ENCODE measurements around the gene BCL11B. TPM values are rescaled to one million over a fixed set of nuclear protein-coding genes. Genes with fewer than 3 reads are reported as not detected.

Gene BCL11B
- polyA plus RNA-seq, 1 donor from 2014 or later = 0.38 TPM

- Mint-ChIP-seq H3K27me3 (no peaks in the 10 kb centered on the region), H3K4me3 (no peak overlapping the region), H3K27ac (no peak overlapping the region), H3K36me3 (peaks cover 3% of the 10 kb centered on the region), H3K9me3 (peaks cover 0 to 6% (median 0%) of the 10 kb centered on the region in 3 donors), H3K4me1 (no peaks in the 10 kb centered on the region)
Observed at GRCh38 chr14:99134516-99135046, 137.4 kb downstream of the BCL11B start.

GRCh38 chr14:99133636-99134515 is 138.1 kb downstream of the BCL11B start:
- H3K36me3 Mint-ChIP-seq = peaks cover 3% of the 10 kb centered on the region
- no peaks in the 10 kb centered on the region for H3K27me3 Mint-ChIP-seq
- peaks cover 0 to 1% (median 0%) of the 10 kb centered on the region in 3 donors for H3K4me1 Mint-ChIP-seq
- H3K9me3 Mint-ChIP-seq = peaks cover 0 to 7% (median 0%) of the 10 kb centered on the region in 3 donors
- no peak overlapping the region for H3K4me3 Mint-ChIP-seq
- H3K27ac Mint-ChIP-seq = peak overlapping the region in 1 of 3 donors; percentile 63

GRCh38 chr14:99132821-99133635 is 139.0 kb downstream of the BCL11B start:
- Mint-ChIP-seq H3K4me1 (peaks cover 0 to 1% (median 0%) of the 10 kb centered on the region in 3 donors), H3K27ac (no peak overlapping the region), H3K9me3 (peaks cover 3 to 12% (median 6%) of the 10 kb centered on the region in 3 donors), H3K36me3 (peaks cover 3% of the 10 kb centered on the region), H3K27me3 (no peaks in the 10 kb centered on the region), H3K4me3 (no peak overlapping the region)

- H3K9me3 Mint-ChIP-seq = peaks cover 3 to 8% (median 7%) of the 10 kb centered on the region in 3 donors
- no peak overlapping the region for H3K4me3 Mint-ChIP-seq
- peaks cover 3% of the 10 kb centered on the region for H3K36me3 Mint-ChIP-seq
- H3K4me1 Mint-ChIP-seq = peaks cover 0 to 1% (median 0%) of the 10 kb centered on the region in 3 donors
- H3K27ac Mint-ChIP-seq = no peak overlapping the region
- H3K27me3 Mint-ChIP-seq = no peaks in the 10 kb centered on the region
Observed at GRCh38 chr14:99131632-99132271, 140.2 kb downstream of the BCL11B start.

GRCh38 chr14:99129998-99130397 is 142.0 kb downstream of the BCL11B start:
- Mint-ChIP-seq H3K27ac (no peak overlapping the region), H3K36me3 (peaks cover 3% of the 10 kb centered on the region), H3K27me3 (no peaks in the 10 kb centered on the region), H3K4me1 (peaks cover 0 to 1% (median 0%) of the 10 kb centered on the region in 3 donors), H3K4me3 (no peak overlapping the region), H3K9me3 (peaks cover 3 to 8% (median 7%) of the 10 kb centered on the region in 3 donors)

- Mint-ChIP-seq H3K9me3 (peaks cover 3 to 8% (median 7%) of the 10 kb centered on the region in 3 donors), H3K4me1 (peaks cover 0 to 1% (median 0%) of the 10 kb centered on the region in 3 donors), H3K27ac (no peak overlapping the region), H3K36me3 (peaks cover 3% of the 10 kb centered on the region), H3K27me3 (no peaks in the 10 kb centered on the region), H3K4me3 (no peak overlapping the region)
Observed at GRCh38 chr14:99129211-99129696, 142.7 kb downstream of the BCL11B start.

GRCh38 chr14:99128185-99128584 is 143.8 kb downstream of the BCL11B start:
- H3K36me3 Mint-ChIP-seq = peaks cover 3% of the 10 kb centered on the region
- H3K9me3 Mint-ChIP-seq = peaks cover 3 to 8% (median 7%) of the 10 kb centered on the region in 3 donors
- H3K27ac Mint-ChIP-seq = no peak overlapping the region
- no peak overlapping the region for H3K4me3 Mint-ChIP-seq
- peaks cover 0 to 1% (median 0%) of the 10 kb centered on the region in 3 donors for H3K4me1 Mint-ChIP-seq
- H3K27me3 Mint-ChIP-seq = no peaks in the 10 kb centered on the region

GRCh38 chr14:99127651-99128167 is 144.3 kb downstream of the BCL11B start:
- peaks cover 0 to 1% (median 0%) of the 10 kb centered on the region in 3 donors for H3K4me1 Mint-ChIP-seq
- no peak overlapping the region for H3K4me3 Mint-ChIP-seq
- H3K27me3 Mint-ChIP-seq = no peaks in the 10 kb centered on the region
- H3K9me3 Mint-ChIP-seq = peaks cover 3 to 8% (median 7%) of the 10 kb centered on the region in 3 donors
- no peak overlapping the region for H3K27ac Mint-ChIP-seq
- peaks cover under 1% of the 10 kb centered on the region for H3K36me3 Mint-ChIP-seq

GRCh38 chr14:99125616-99126431 is 146.2 kb downstream of the BCL11B start:
- Mint-ChIP-seq H3K27ac (no peak overlapping the region), H3K9me3 (peaks cover 3 to 8% (median 7%) of the 10 kb centered on the region in 3 donors), H3K4me1 (peaks cover 0 to 1% (median 0%) of the 10 kb centered on the region in 3 donors)

GRCh38 chr14:99125113-99125512 is 146.9 kb downstream of the BCL11B start:
- Mint-ChIP-seq H3K4me3 (no peak overlapping the region), H3K9me3 (peaks cover 3 to 8% (median 7%) of the 10 kb centered on the region in 3 donors), H3K27me3 (no peaks in the 10 kb centered on the region), H3K4me1 (peaks cover 0 to 1% (median 0%) of the 10 kb centered on the region in 3 donors), H3K27ac (no peak overlapping the region), H3K36me3 (no peaks in the 10 kb centered on the region)

More at GRCh38 chr14:99125616-99126431, 146.2 kb downstream of the BCL11B start:
- Mint-ChIP-seq H3K36me3 (no peaks in the 10 kb centered on the region), H3K4me3 (no peak overlapping the region), H3K27me3 (no peaks in the 10 kb centered on the region)

GRCh38 chr14:99124482-99125105 is 147.4 kb downstream of the BCL11B start:
- H3K27me3 Mint-ChIP-seq = no peaks in the 10 kb centered on the region
- no peaks in the 10 kb centered on the region for H3K36me3 Mint-ChIP-seq
- no peak overlapping the region for H3K4me3 Mint-ChIP-seq
- H3K27ac Mint-ChIP-seq = no peak overlapping the region
- H3K4me1 Mint-ChIP-seq = peaks cover 0 to 1% (median 0%) of the 10 kb centered on the region in 3 donors
- peaks cover 3 to 8% (median 7%) of the 10 kb centered on the region in 3 donors for H3K9me3 Mint-ChIP-seq

GRCh38 chr14:99123208-99123870 is 148.7 kb downstream of the BCL11B start:
- Mint-ChIP-seq H3K27ac (no peak overlapping the region), H3K27me3 (peaks cover 2% of the 10 kb centered on the region)

More at GRCh38 chr14:99123208-99123870, 148.7 kb downstream of the BCL11B start:
- Mint-ChIP-seq H3K4me1 (no peaks in the 10 kb centered on the region), H3K4me3 (no peak overlapping the region), H3K36me3 (no peaks in the 10 kb centered on the region), H3K9me3 (peaks cover 3 to 4% (median 3%) of the 10 kb centered on the region in 3 donors)

Measured in IgD-negative memory B cell (primary cell).